B cell (primary cell): Measurements from ENCODE around the gene MCM3AP. TPM values are rescaled to one million over a fixed set of nuclear protein-coding genes. Genes with fewer than 3 reads are reported as not detected.

Source experiments
- ATAC-seq: fragments of 200-7000 bp; cut with Tn5 transposase; one replicate; pipeline ENCODE4 v1.10.0; 2021; ENCODE audit warnings: low read depth, mild to moderate bottlenecking, moderate number of reproducible peaks, moderate library complexity
- CTCF ChIA-PET: fragments of 350-600 bp; sonication (Branson Sonifier 250); formaldehyde crosslinking; loops from one replicate; lab custom pipeline; 2021; ENCODE audit warnings: antibody characterized with exemption, inconsistent platforms; lab: Charles Lee
- POLR2A ChIA-PET: fragments of 350-600 bp; sonication (Branson Sonifier 250); formaldehyde crosslinking; loops from one replicate; lab custom pipeline; 2021; ENCODE audit warnings: antibody characterized with exemption; lab: Charles Lee
- DNase-seq: peaks from one replicate; pipeline ENCODE4 v3.0.0; 2013
- H2AFZ ChIP-seq: 2 replicates; pipeline ENCODE4 v1.6.1; 2012; ENCODE audit warnings: mild to moderate bottlenecking, low read depth, low read length; ENCODE audit not compliant: insufficient read depth, poor library complexity, severe bottlenecking
- H3K27ac ChIP-seq, 2 donors: 1 replicate in 1 of 2; 2 replicates in 1 of 2; pipeline ENCODE4 v1.5.1; 2012 to 2013; ENCODE audit warnings: low read length in 2 of 2, mild to moderate bottlenecking in 2 of 2, moderate library complexity in 1 of 2
- H3K27me3 ChIP-seq, 4 experiments: fragments of 200-600 bp in 1 of 4; sonication (generic) in 1 of 4; replicated peaks in 1 of 4; 1 replicate in 2 of 4; 2 replicates in 2 of 4; pipeline versions ENCODE4 v1.6.1 to v1.7.0; 2013 to 2016; ENCODE audit warnings: low read length in 3 of 4, mild to moderate bottlenecking in 2 of 4, mixed read lengths in 1 of 4, moderate library complexity in 1 of 4; ENCODE audit not compliant: insufficient read depth in 4 of 4, control insufficient read depth in 3 of 4; ENCODE audit errors: control extremely low read depth in 1 of 4
- H3K36me3 ChIP-seq, 2 experiments: replicated peaks in 1 of 2; 1 replicate in 1 of 2; 2 replicates in 1 of 2; pipeline versions ENCODE4 v1.6.1 to v1.7.1; 2013; ENCODE audit warnings: low read length in 1 of 2; ENCODE audit not compliant: insufficient read depth in 2 of 2, control insufficient read depth in 1 of 2; ENCODE audit errors: control extremely low read depth in 1 of 2, extremely low read depth in 1 of 2
- H3K4me1 ChIP-seq, 2 donors: fragments of 200-600 bp in 1 of 2; sonication (generic) in 1 of 2; 1 replicate in 1 of 2; 2 replicates in 1 of 2; pipeline versions ENCODE4 v1.5.1 to v1.6.1; 2013 to 2017; ENCODE audit warnings: low read length in 2 of 2; ENCODE audit not compliant: control insufficient read depth in 2 of 2, insufficient read depth in 2 of 2
- H3K4me2 ChIP-seq: replicated peaks from 2 replicates; pipeline ENCODE3; 2012; ENCODE audit warnings: mild to moderate bottlenecking, low read depth, low read length; ENCODE audit not compliant: poor library complexity, severe bottlenecking
- H3K4me3 ChIP-seq, 5 experiments: fragments of 200-600 bp in 1 of 5; sonication (generic) in 1 of 5; 1 replicate in 3 of 5; 2 replicates in 2 of 5; pipeline versions ENCODE4 v1.5.1 to v1.7.0; 2011 to 2016; ENCODE audit warnings: low read length in 4 of 5, mild to moderate bottlenecking in 4 of 5, low read depth in 2 of 5, control low read depth in 1 of 5, moderate library complexity in 1 of 5; ENCODE audit not compliant: insufficient read depth in 1 of 5; ENCODE audit errors: control extremely low read depth in 1 of 5, extremely low read depth in 1 of 5
- H3K79me2 ChIP-seq: fragments of 200-600 bp; sonication (generic); one replicate; pipeline ENCODE4 v1.6.0; 2016; ENCODE audit warnings: low read length; ENCODE audit not compliant: control insufficient read depth, insufficient read depth
- H3K9ac ChIP-seq: fragments of 200-600 bp; sonication (generic); 2 replicates; pipeline ENCODE4 v1.6.1; 2017; ENCODE audit warnings: mild to moderate bottlenecking, low read length, moderate library complexity
- H3K9me3 ChIP-seq, 3 donors: one replicate each; pipeline versions ENCODE4 v1.6.1 to v1.7.1; 2013; ENCODE audit warnings: low read length in 2 of 3; ENCODE audit not compliant: control insufficient read depth in 2 of 3, insufficient read depth in 1 of 3; ENCODE audit errors: control extremely low read depth in 1 of 3
- H4K20me1 ChIP-seq: 2 replicates; pipeline ENCODE4 v1.6.0; 2012; ENCODE audit warnings: mild to moderate bottlenecking, low read length; ENCODE audit not compliant: insufficient read depth, control insufficient read depth, poor library complexity, severe bottlenecking
- H3K27ac Mint-ChIP-seq: one replicate; pipeline ENCODE4 v1.8.0; 2021; ENCODE audit warnings: mixed read lengths
- H3K27me3 Mint-ChIP-seq: one replicate; pipeline ENCODE4 v1.8.0; 2021; ENCODE audit warnings: mixed read lengths
- H3K4me1 Mint-ChIP-seq: one replicate; pipeline ENCODE4 v1.8.0; 2021; ENCODE audit warnings: mixed read lengths
- H3K4me3 Mint-ChIP-seq: one replicate; pipeline ENCODE4 v1.8.0; 2021; ENCODE audit warnings: mixed read lengths
- H3K9me3 Mint-ChIP-seq: one replicate; pipeline ENCODE4 v1.8.0; 2022; ENCODE audit warnings: mixed read lengths; ENCODE audit not compliant: insufficient read depth
- EZH2 ChIP-seq: IDR thresholded peaks from 2 replicates; pipeline ENCODE4 v1.6.1; 2012; ENCODE audit warnings: borderline replicate concordance, low read depth, mild to moderate bottlenecking, moderate library complexity, low read length; ENCODE audit not compliant: insufficient read depth, poor library complexity, severe bottlenecking
- WGBS: methylation state at CpG from one replicate; pipeline ENCODE4 v1.1.5; 2013; ENCODE audit warnings: missing lambda C conversion rate; ENCODE audit not compliant: insufficient coverage; 5-methylcytosine and 5-hydroxymethylcytosine counted together
- intact Hi-C: fragments of 100-400 bp; cut with micrococcal nuclease; formaldehyde crosslinking; loops from one replicate; pipeline ENCODE4 v1.10.0; 2022
- polyA plus RNA-seq: library from polyadenylated mRNA; depleted of rRNA; stranded (reverse); fragments of >200 nt; gene quantifications from 2 replicates; pipeline ENCODE4 v1.2.3, GENCODE V29; 2012
- total RNA-seq, 2 donors: library from RNA; stranded (reverse); fragments of 120-200 nt in 1 of 2; gene quantifications; 1 replicate in 1 of 2; 2 replicates in 1 of 2; pipeline versions ENCODE4 v1.2.3 to v1.2.4, GENCODE V29; 2013 to 2022
- TF ChIP-seq, protein P1 (sequence below): fragments of 200-600 bp; IDR thresholded peaks from one replicate; pipeline ENCODE4 v1.8.0; 2022; ENCODE audit warnings: antibody characterized with exemption, mild to moderate bottlenecking

MCM3AP gene
- total and polyA plus RNA-seq, 2 donors (not counting 1 experiment from before 2014, with no cell fraction given), result 61.7 to 180 TPM

DNA sequence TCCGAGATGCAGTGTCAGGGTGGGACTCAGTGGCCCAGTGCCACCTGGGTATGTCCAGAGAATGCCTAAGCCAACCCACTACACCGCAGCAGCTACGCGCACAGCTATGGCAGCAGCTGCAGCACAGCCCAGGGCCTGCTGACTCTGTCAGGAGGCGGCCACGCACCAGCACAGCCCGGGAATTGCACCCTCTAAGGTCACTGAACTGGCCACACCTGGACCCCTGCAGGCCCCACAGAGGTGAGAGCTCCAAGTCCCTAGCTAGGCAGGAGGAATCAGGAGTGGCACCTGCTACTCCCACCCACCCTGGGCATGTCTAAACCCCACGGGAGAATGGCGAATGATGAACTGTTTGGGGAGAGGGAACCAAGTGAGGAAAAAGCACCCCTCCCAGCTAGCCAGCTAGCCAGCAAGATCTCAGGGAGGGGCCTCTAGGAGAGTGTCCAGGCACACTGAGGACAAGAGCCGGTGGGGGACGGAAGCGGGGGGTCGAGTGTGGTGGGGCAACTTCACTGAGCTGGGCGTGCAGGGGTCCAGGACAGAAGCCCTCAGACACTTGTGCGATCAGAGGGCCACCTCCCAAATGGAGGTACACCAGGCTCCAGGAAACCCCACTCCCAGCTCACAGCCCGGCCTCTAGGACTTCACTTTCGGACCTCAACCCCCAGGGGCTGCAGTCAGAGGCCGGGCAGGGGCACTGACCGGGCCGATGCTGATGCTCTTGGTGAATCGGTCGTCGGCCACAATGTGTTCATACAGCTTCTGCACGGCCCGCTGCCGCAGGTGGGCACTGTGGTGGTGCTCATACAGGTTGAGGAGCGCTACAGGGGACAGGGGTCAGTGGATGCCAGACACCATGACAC, 70.7 kb downstream of the MCM3AP start:
- Histone ChIP-seq H3K36me3 (peaks cover 0 to 2% of the 10 kb centered on the region in 2 experiments), H4K20me1 (no peaks in the 10 kb centered on the region), H3K27ac (no peak overlapping the region), H3K4me2 (no peak overlapping the region), H3K79me2 (peaks cover 6% of the 10 kb centered on the region), H3K27me3 (no peaks in the 10 kb centered on the region), H3K9me3 (no peaks in the 10 kb centered on the region), H3K9ac (no peak overlapping the region), H3K4me1 (no peaks in the 10 kb centered on the region), H3K4me3 (no peak overlapping the region), H2AFZ (no peak overlapping the region)
- Mint-ChIP-seq H3K4me1 (no peaks in the 10 kb centered on the region), H3K9me3 (no peaks in the 10 kb centered on the region), H3K4me3 (no peak overlapping the region), H3K27ac (no peak overlapping the region), H3K27me3 (no peaks in the 10 kb centered on the region)
- intact Hi-C loops, result no loop called here
- POLR2A ChIA-PET, result no interaction called here
- TF ChIP-seq EZH2, result no peak
- TF ChIP-seq, protein P1, sequence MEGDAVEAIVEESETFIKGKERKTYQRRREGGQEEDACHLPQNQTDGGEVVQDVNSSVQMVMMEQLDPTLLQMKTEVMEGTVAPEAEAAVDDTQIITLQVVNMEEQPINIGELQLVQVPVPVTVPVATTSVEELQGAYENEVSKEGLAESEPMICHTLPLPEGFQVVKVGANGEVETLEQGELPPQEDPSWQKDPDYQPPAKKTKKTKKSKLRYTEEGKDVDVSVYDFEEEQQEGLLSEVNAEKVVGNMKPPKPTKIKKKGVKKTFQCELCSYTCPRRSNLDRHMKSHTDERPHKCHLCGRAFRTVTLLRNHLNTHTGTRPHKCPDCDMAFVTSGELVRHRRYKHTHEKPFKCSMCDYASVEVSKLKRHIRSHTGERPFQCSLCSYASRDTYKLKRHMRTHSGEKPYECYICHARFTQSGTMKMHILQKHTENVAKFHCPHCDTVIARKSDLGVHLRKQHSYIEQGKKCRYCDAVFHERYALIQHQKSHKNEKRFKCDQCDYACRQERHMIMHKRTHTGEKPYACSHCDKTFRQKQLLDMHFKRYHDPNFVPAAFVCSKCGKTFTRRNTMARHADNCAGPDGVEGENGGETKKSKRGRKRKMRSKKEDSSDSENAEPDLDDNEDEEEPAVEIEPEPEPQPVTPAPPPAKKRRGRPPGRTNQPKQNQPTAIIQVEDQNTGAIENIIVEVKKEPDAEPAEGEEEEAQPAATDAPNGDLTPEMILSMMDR, result no peak
- 99% methylated on average over 25 of the region's 27 CpGs for WGBS
- ATAC-seq (no peak), DNase-seq (no peak)
- CTCF ChIA-PET, result no interaction called here

DNA sequence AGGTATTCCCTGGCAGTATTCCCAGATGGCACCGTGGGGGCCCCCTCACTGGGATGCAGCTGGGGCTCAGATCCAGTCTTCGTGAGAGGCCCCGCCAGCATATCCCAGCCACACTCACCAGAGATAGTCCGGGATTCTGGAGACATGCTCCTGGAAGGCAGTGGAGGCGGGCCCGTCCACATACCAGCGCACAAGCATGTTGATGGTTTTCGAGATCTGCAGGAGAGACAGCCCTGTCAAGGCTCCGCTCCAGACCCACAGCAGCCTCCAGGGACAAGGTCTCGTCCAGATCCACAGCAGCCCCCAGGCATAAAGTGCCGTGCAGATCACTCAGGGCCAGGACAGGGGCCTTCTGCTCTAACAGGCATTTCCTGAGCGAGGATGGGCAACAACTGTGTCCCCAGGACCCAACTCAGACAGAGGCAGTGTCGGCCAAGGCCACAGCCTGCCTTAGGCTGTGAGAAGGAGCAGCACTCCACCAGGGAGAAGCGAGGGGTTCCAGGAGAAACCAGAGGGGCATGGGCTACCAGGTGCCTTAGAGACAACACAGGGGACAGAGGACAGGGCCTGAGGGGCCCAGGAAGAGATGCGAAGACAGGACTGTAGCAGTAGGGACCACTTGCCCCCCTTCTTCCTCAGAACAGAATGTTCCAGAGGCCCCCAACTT, 71.7 kb downstream of the MCM3AP start:
- WGBS, result 97% methylated on average over 14 of the region's 15 CpGs
- Histone ChIP-seq H3K4me1 (no peaks in the 10 kb centered on the region), H3K36me3 (no peaks in the 10 kb centered on the region), H3K4me2 (no peak overlapping the region), H3K9ac (no peak overlapping the region), H3K9me3 (no peaks in the 10 kb centered on the region), H2AFZ (no peak overlapping the region), H3K4me3 (no peak overlapping the region), H3K27me3 (no peaks in the 10 kb centered on the region), H4K20me1 (no peaks in the 10 kb centered on the region), H3K79me2 (no peaks in the 10 kb centered on the region), H3K27ac (no peak overlapping the region)
- H3K4me3 Mint-ChIP-seq, result no peak overlapping the region
- intact Hi-C loops, result no loop called here
- ChIA-PET CTCF (no interaction called here), POLR2A (no interaction called here)
- ATAC-seq, result no peak
- no peaks in the 10 kb centered on the region for H3K9me3 Mint-ChIP-seq
- H3K27ac Mint-ChIP-seq, result no peak overlapping the region
- no peaks in the 10 kb centered on the region for H3K4me1 Mint-ChIP-seq
- DNase-seq, result no peak
- TF ChIP-seq, protein P1, result no peak
- TF ChIP-seq EZH2, result no peak
- no peaks in the 10 kb centered on the region for H3K27me3 Mint-ChIP-seq
